NK-92 (cell line): Measurements from ENCODE around the gene THSD4.

Source experiments
- DNase-seq: peaks from one replicate; lab custom pipeline; 2025; ENCODE audit not compliant: unreplicated experiment; lab: John Stamatoyannopoulos, UW

The THSD4 gene

DNA sequence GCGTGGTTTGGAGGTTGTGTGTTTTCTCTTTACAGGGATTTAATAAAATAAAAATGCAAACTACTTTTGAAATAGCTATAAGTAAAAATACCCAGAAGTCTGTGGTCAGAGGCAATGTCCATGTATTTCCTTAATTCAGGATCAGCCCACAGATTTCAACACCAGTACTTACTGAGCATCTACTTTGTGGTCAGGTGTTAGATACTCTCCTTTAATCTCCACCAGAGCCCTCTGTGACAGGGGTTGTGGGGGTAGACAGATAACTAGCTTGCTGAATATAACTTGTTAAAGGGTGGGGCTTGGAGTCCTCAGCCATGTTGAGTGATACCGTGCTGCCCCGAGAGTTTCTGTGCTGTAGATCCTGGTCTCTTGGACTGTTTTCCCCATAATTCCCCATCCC is 451.0 kb downstream of the THSD4 start:
- DNase-seq = no peak

DNA sequence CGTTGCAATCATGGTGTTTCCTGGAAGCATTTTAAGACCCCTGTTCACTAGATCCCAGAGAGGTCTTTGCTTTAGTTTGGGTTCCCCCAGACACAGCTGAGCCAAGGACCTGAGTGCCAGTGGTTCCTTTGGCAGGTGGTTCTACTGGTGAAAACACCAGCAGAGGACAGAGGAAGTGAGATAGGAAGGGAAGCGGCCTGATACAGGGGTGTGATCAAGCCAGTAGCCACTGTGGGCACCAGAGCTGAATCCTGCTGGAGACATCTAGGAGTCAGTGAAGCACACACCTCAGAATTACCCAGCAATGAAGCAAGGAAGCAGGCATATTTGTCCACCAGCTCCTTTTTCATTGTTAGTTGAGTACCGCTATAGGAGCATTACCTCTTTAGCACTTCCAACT is 451.9 kb downstream of the THSD4 start:
- DNase-seq = no peak

DNA sequence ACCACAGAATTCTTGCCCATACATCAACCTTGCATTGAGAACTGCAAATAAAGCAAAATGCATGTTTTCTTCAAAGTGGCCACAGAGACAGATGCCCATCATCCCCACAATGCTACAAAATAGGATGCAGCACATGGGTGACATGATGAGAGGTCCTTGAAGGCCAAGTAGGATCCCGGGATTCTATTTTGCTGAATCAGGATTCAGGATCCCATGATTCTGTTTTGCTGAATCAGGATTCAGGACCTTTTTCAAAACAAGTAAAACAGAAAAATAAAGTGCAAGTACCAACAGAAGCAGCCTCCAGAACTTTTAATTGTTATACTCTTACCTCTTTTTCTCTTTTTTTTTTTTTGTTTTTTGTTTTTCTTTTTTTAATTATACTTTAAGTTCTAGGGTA is 453.0 kb downstream of the THSD4 start:
- DNase-seq = no peak

DNA sequence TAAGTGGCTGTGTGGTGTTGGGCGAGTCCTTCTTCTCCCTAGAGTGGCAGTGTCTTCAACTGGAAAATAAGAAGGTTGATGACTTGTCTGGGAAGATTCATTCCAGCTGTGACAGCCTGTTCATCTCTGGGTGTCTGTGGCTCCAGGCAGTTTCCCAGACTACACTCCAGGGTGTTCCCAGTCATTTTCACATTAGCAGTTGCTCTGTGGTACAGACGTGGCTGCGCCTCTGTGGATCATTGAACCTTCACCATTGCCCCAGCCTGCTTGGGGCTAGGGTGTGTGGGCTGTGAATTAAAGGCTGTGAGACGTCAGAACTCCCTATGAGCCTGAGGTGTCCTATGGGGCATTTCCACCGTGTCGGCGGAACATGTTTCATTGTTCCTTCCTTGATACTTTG is 455.5 kb downstream of the THSD4 start:
- no peak for DNase-seq

DNA sequence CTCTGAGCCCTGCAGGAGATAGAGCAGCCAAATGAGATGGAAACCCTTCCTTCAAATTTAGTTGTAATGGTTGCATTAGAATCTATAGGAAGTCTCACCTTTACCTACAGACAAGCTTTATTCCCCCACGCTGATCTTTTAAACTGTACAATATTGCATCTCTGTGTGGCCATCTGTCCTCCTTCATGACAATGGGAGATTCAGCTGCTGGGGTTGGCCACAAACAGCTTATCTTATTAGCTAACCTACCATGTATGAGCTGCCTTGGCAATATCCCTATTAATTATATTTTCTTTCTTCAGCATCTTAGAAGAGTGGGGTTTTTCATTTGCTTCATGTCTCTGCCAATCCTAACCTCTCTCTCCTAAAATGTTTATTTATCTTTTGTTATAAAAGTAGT is 456.4 kb downstream of the THSD4 start:
- no peak for DNase-seq

DNA sequence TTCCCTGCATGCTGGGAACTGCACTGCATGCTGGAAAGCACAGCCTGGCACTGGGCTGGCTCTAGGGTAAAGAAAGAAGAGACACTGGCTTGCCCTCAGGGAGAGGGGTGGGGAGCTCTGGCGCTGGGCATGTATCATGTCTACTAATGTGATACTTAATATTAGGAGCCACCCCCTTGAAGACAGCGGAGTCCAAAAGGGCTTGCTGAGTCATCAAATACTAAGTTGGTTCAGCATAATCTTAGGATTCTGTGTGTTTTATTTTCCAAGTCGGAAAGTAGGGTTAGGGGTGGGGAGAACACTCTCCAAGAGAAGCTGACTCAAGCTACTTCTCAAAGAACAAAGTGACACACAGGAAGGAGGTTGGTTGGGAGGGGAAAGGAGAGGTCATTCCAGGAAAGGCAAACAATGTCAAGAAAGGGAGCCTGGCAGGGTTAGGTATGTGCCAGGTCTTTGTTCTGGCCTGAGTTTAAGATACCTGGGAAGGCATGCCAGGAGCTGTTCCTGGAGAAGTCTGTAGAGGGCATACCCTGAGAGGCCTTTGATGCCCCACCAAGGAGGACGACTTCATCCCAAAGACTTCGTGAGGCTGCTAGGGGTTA is 457.3 kb downstream of the THSD4 start:
- no peak for DNase-seq

DNA sequence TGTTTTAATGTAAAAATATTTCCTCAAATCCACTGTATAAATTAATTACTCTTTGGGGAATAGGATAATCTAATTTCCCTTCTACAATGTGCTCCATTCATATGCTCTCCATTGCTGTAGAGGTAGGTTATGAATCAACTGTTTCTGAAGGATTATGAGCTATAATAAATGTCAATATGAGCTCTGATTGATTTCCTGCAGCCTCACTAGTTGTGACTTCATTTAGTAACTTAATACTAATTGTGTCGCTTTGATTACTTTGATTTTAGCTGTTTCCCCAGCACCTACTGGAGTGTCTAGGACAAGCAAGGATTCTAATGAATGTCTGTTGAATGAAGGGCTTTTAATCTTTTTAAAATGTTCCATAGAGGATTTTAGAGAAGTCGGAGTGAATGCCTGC is 458.3 kb downstream of the THSD4 start:
- no peak for DNase-seq

DNA sequence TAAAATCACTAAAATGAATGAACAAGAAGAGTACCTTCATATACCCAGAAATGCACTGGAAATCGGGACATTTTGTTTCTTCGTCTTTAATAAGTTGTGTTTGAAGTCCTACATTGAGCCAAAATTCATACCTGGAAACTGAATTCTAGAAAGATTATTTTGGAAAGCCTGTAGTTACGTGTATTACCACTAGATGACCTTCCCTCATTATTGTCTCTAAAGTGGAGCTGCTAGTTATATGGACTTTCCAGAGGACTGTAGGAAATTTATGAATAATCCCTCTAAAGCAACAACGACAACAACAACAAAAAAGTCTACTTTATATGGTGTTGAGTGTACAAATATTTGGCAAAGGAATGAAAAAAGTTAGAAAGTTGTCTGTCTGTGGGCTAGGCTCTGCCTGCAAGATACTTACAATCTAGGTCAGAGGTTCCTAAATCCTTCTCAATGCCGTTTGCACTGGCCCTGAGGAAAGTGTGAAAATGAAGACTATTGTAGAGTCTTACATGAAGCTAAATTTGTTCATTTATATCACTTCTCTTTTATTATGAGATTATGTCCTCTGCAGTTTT is 460.3 kb downstream of the THSD4 start:
- DNase-seq = no peak

DNA sequence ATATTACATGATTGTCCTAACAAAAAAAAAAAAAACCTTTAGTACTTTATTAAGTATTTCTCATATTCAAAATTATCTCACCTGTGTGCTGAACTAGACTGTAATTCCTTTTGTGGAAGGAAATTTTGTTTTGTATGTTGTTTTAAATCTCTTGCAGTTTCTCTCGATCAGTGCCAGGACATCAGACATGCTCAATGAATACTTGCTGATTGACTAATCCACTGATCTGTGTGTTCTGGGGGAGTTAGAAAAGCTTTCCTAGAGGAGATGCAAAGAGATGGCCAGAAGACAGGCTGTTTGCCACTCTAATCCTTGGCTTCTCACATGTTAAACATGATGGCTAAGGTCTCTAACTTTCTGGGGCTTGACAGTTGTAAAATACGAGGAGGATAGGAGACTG is 461.8 kb downstream of the THSD4 start:
- no peak for DNase-seq

DNA sequence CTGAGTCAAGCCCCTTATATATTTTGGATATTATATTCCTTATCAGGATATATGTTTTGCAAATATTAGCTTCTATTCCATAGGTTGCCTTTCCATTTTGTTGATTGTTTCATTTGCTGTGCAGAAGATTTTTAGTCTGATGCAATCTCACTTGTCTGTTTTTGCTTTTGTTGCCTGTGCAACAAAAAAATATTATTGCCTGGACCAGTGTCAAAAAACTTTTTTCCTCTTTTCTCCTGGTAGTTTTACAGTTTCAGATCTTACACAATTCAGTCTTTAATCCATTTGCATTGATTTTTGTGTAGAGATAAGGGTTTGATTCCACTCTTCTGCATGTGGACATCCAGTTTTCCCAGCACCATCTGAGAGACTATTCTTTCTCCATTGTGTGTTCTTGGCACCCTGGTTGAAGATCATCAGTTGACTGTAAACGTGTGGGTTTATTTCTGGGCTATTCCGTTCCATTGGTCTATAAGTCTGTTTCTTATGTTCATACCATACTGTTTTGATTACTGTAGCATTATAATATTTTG is 466.2 kb downstream of the THSD4 start:
- DNase-seq = no peak

DNA sequence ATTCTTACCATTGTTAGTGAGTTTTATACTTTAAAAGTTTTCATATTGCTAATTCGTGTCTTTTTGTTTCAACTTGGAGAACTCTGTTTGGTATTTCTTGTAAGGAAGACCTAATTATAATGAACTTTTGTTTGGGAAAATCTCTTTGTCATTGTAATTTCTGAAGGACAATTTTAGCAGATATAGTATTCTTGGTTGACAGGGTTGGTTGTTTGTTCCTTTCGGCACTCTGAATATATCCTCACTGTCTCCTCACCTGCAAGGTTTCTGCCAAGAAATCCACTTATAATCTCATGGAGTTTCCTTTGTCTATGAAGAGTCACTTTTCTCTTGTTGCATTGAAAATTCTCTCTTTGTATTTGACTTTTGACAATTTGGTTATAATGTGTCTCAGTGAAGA is 469.9 kb downstream of the THSD4 start:
- no peak for DNase-seq

DNA sequence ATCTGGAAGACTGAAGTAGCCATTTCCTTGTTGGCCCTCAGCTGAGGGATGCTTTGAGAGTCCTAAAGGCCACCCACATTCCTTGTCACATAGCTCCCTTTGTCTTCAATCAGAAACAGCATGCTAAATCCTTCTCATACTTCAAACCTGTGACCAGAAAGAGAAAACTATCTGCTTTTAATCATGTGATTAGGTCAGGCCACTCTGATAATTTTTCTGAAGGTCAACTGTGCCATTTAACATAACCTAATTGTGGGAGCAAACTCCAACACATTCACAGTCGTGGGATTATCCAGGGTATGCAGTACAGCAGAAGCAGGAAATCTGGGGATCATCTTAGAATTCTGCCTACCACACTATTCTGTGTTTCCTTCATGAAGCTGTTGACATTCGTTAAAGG is 471.2 kb downstream of the THSD4 start:
- DNase-seq = no peak

DNA sequence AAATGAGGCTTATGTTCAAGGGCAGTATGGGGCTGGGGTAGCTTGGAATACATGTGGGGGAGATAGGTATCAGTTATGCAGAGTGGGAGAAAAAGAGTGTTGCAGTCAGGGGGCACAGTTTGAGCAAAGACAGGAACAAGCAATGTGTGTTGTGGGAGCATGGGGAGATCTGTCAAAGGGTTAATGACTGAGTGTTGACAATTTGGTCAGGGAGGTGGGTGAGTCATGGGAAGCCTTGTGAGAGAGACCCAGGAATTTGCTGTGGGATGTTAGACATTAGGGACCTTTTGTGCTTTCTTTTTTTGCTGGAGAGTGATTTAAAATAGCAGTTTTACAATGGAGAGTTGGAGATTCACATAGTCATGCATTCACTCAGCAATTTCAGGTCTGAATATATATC is 473.5 kb downstream of the THSD4 start:
- DNase-seq = no peak

DNA sequence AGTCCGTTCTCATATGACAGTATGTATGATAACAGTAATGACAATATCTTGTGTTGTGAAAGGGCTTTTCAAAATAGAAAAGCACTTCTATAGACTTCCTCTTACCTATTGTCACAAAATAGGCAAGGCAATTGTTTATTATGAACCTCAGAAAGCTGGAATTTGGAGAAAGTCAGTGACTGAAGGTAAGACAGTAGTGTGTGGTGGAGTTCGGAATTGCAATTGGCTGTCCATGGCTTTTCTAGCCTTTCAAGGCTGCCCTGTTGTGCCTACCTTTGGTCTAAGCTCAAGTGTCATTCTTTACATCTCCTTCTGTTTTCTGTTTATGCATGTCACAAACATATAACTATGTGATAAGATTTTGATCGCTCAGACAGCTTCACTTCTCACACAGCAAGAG is 475.8 kb downstream of the THSD4 start:
- no peak for DNase-seq

DNA sequence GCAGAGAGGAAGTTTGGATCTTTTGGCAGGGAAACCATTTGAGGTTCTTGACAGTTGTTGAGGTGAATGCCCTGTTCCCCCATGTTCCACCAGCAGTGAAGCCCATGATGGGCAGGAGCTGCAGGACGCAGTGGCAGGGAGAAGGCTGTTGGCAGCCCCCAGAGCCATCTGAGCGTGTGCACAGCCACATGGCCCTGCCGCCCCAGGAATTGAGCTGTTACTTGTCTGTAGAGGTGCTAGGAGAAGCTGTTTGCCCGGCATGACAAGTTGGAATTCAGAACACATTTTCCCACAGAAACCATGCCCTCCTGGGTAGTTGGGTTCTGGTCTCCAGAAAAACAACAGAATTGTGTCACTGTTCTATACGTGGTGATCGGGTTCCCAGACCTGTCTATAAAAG is 476.9 kb downstream of the THSD4 start:
- DNase-seq = no peak

DNA sequence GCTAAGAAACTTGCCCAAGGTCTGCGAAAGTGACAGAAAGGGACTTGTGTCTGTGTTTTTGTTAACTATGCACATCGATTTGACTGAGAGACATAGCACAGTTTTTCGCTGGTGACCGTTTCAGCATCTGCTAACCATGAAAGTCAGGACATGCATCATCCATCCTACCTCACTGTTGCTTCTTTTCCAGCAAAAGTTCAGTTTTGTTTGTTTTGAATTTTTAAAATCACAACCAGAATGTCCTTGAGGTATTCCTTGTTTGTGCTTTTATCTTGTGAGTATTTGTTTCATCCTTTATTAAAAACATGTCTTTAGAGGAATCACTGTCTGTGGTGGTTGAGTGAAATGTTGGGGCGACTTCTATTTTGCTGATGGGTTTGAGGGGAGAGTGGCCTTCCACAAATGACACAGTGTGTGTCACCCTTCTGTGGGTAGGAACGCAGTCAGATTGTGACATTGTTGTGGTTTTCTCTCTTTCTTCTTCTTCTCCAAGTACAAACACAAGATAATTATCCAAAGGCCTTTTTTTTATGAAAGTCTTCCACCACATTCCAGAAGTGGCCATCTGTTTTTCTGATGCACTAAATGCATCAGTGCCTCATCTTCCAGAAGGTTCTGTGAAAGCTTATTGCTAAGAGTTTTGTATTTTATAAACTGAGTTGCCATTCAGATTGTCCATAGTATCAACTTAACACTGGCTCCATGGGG is 480.7 kb downstream of the THSD4 start:
- DNase-seq = no peak

DNA sequence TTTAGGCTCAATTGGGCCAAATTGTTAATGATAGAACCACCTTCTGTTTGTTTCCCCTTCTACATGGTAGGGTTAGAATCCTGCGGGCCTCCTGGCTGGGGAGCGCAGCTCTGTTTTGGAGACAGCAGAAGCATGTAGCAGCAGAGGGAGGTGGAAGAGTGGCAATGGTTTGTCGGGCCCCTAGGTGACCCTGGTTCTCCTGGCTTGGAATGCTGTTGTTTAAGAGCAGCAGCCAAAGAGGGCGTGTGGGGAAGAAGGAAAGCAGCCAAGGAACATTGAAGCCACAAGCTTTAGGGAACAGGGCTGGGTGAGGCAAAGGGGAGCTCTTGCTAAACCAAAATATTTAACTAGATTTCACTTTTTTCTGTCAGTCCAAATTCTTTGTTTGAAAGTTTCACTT is 481.4 kb downstream of the THSD4 start:
- no peak for DNase-seq

DNA sequence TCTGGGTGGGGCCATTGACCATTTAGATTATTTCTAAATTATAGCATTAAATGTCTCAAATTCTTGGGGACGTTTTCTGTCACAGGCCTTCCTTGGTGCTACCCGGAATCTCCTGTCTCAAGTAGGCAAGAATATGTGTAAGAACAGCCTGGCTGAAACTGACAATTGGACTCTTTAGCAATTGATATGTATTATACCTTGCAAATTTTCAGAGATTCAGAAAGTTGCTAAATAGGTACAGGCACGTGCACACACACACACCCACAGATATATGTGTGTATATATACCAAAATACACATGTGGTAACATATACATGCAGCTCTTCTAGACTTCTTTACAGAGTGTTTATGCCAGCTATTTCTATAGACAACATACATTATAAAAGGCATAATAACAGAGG is 481.9 kb downstream of the THSD4 start:
- no peak for DNase-seq

DNA sequence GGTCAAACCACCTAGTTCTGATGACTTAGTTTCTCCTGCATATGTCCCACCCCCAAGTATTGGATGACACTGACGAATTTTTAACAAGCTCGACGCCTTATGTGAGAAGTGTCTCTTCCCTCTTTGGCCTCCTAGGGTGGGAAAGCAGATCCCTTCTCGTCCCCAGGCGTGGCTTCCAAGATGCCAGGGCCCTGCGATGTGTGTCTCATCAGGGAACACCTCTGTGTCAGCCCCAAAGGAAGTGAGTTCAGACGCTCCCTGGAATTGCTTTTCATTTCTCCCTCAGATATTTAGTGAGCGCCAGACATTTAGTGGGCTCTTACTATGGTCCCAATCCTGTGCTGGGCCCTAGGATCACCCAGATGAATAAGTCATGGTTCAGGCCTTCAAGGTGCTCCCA is 482.4 kb downstream of the THSD4 start:
- no peak for DNase-seq

DNA sequence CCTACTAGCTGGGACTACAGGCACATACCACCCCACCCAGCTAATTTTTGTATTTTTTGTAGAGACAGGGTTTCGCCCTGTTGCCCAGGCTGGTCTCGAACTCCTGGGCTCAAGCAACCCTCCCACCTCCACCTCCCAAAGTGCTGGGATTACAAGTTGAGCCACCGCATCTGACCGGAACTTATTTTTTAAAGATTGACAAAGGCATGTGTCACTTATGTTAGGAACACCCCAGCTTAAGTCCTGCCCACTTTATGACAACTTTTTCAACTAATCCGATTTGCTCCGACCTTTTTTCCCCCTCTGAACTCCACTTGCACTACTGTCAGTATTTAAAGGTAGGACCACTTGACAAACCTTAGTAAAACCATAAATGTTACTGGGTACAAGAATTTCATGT is 483.5 kb downstream of the THSD4 start:
- DNase-seq = no peak

DNA sequence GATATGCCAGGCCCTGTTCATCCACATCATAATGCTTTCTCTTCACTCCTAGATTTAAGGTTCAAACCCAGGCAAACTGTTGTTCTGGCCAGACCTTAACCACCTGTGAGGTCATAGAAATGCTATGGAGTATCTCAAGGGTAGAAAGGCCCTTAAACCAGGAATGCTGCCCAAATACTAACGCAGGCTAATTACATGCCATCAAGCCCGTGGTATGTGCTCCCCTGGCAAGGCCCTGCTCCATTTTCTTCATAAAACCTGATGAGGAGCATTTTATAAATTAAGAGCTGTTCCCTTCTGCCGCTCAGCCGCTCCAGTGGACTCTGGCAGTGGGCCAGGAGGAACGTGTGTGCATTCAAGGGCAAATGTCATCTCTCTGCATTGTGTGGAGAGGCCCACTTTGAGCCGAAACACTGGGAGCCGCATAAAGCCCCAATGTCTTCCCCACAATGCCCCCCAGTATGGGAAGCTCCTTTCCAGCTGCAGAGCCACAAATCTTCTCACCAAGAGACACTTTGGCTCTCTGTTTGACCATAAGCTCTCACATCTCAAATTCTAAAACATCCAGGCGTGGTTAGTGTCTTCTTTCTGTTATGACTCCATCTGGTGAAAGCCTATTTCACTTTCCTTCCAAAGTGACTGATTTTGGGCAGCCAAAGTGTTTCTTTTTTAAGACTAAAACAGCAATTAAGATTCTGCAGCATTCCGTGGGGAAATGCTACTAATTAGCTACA is 484.3 kb downstream of the THSD4 start:
- DNase-seq = no peak

DNA sequence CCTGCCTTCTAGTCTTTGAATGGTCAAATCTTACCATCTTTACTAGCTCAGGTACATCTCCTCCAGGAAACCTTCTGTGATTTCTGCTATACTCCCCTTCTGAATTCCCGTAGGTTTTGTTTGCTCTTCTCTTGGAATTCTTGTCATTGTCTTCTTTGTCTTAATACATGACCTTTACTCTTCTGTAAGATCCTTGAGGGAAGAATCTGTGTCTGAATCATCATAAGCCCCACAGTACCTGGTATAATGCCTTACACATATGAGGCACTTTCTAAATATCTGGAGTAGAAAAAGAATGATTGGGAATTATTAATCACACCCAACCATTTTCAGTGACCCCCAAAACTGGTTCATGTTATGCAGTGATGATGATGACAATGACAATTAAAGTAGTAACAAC is 485.0 kb downstream of the THSD4 start:
- DNase-seq = no peak
